Adrenal gland (tissue), 5 donors: ENCODE data around the gene COL25A1.

ENCODE experiments used
- CTCF ChIP-seq, 6 experiments: fragments of 450-650 bp in 4 of 6; fragments of 200-600 bp in 2 of 6; sonication (generic) in 1 of 6; IDR thresholded peaks; 1 replicate in 5 of 6; 2 replicates in 1 of 6; pipeline versions ENCODE4 v1.5.1 to v1.8.0; 2016 to 2021; ENCODE audit warnings: antibody characterized with exemption in 6 of 6, mild to moderate bottlenecking in 2 of 6, moderate library complexity in 1 of 6
- POLR2A ChIP-seq, 2 donors: fragments of 450-650 bp; IDR thresholded peaks; one replicate each; pipeline ENCODE4 v1.6.1; 2017; ENCODE audit warnings: antibody characterized with exemption in 2 of 2, mild to moderate bottlenecking in 2 of 2, moderate library complexity in 1 of 2
- donor health status: DM: no; HTN: no; CAD: no.

DNA sequence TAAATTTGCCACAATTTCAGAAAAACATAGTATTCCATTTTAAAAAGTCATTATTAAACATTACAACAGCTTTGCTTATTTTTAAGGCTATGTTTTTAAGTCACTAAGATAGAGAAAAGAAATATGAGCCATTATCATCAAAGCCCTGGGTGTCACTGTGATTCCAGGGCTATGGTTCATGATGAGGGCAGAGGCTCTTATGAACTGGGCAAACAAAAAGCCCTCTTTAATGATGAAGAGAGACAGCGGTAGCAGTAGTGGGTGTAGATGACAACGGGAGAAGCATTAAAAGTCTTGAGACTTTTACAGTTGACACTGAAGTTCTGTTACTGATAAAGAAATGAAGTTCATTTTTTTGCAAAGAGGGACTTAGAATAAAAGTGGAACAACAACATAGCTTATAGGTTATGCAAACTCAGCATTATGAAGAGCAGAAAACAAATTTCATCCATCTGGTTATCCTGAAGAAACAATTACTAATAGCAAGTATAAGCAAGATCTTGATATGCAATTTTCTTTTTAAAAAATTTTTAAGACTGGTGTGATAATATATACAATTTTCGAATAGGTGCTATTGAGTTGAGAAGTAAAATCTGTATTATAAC, 336.9 kb downstream of the COL25A1 start:
- no peak for TF ChIP-seq CTCF (IDR thresholded peaks at IDR 0.05)
- no peak for TF ChIP-seq POLR2A (IDR thresholded peaks at IDR 0.05)
